Measurements from ENCODE around the gene ZBTB47.

The ZBTB47 gene

GRCh38 chr3:42663581-42664437, 10.3 kb downstream of the ZBTB47 start:
- peak overlapping the region in 1 of 2 donors; percentile 68 for H3K27ac ChIP-seq
- peak in 1 of 2 donors; percentile 65 for DNase-seq

DNA sequence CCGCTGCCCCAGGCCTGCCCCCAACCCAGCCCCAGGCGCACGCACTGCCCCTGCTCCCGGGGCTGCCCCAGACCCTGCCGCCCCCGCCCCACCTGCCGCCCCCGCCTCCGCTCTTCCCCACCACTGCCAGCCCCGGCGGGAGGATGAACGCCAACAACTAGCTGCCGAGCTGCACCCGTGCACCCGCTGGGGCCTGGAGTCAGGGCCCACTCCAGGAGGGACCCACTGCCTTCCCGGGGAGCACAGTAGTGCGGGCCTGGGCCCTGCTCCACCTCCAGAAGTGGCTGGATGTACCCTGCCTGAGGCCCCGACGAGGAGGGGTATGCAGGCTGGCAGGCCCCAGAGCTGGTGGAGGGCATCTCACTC, 10.9 kb downstream of the ZBTB47 start:
- peak in 1 of 2 donors; percentile 65 for DNase-seq
- intact Hi-C loops (cut with DNase I; ENCODE audit: low total_unique reads) = no loop called here
- no peaks in the 10 kb centered on the region for H3K9me3 ChIP-seq
- H3K4me3 ChIP-seq = no peak overlapping the region
- H3K27me3 ChIP-seq = no peaks in the 10 kb centered on the region
- peaks cover 0 to 47% (median 31%) of the 10 kb centered on the region in 4 donors for H3K4me1 ChIP-seq
- peak overlapping the region in 1 of 2 donors; percentile 68 for H3K27ac ChIP-seq
- TF ChIP-seq, protein P1, sequence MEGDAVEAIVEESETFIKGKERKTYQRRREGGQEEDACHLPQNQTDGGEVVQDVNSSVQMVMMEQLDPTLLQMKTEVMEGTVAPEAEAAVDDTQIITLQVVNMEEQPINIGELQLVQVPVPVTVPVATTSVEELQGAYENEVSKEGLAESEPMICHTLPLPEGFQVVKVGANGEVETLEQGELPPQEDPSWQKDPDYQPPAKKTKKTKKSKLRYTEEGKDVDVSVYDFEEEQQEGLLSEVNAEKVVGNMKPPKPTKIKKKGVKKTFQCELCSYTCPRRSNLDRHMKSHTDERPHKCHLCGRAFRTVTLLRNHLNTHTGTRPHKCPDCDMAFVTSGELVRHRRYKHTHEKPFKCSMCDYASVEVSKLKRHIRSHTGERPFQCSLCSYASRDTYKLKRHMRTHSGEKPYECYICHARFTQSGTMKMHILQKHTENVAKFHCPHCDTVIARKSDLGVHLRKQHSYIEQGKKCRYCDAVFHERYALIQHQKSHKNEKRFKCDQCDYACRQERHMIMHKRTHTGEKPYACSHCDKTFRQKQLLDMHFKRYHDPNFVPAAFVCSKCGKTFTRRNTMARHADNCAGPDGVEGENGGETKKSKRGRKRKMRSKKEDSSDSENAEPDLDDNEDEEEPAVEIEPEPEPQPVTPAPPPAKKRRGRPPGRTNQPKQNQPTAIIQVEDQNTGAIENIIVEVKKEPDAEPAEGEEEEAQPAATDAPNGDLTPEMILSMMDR (IDR thresholded peaks at IDR 0.05) = no peak
- peaks cover 0 to 49% (median 16%) of the 10 kb centered on the region in 3 donors for H3K36me3 ChIP-seq

More at GRCh38 chr3:42663581-42664437, 10.3 kb downstream of the ZBTB47 start:
- TF ChIP-seq, protein P1 (IDR thresholded peaks at IDR 0.05) = no peak
- H3K4me3 ChIP-seq = no peak overlapping the region
- peaks cover 0 to 53% (median 37%) of the 10 kb centered on the region in 4 donors for H3K4me1 ChIP-seq
- intact Hi-C loops (cut with DNase I; ENCODE audit: low total_unique reads) = no loop called here
- no peaks in the 10 kb centered on the region for H3K9me3 ChIP-seq
- no peaks in the 10 kb centered on the region for H3K27me3 ChIP-seq
- H3K36me3 ChIP-seq = peaks cover under 1 to 55% (median 21%) of the 10 kb centered on the region in 3 donors

DNA sequence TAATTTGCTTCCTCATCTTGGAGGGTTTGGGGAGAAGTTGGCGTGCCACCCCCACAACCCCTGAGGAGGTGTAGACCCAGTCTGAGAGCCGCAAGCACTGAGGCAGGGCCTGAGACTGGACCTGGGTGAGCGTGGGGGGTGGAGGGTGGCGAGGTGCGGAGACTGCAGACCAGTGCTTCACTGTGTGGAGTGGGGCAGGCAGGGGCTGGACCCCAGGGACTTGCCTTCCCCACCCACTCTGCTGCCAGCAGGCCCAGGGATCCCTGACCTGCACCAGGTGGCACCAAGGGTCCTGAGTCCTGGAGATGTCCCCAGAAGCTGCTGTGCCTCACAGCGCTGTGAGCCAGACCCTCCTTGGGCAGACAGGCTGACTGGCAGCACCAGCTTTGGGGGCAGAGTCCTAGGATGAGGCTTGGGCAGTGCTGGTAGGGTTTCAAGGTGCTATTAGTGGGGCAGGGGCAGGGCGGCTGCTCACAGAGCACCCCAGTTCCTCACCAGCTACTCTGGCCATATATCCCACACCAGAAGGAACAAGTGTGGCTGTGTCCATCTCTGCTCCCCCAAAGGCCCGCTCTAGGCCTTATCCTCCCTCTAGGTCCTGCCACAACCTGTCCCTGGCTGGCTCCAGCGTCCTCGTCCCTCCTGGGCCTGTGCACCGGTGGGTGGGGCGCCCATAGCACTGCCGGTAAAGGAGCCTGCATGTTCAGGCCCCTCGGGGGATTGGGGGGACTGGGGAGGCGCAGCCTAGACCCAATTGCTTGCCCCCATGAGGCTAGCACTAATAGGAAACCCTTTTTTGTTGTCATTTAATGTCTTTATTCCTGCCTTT, 11.8 kb downstream of the ZBTB47 start:
- no peaks in the 10 kb centered on the region for H3K9me3 ChIP-seq
- TF ChIP-seq, protein P1 (IDR thresholded peaks at IDR 0.05) = no peak
- H3K4me1 ChIP-seq = peaks cover 0 to 38% (median 26%) of the 10 kb centered on the region in 4 donors
- no peaks in the 10 kb centered on the region for H3K27me3 ChIP-seq
- intact Hi-C loops (cut with DNase I; ENCODE audit: low total_unique reads) = no loop called here
- peak overlapping the region; percentile 68 to 81 for H3K27ac ChIP-seq
- H3K36me3 ChIP-seq = peaks cover 0 to 41% (median 9%) of the 10 kb centered on the region in 3 donors
- no peak overlapping the region for H3K4me3 ChIP-seq
- DNase-seq = peak in 1 of 2 donors; percentile 65

DNA sequence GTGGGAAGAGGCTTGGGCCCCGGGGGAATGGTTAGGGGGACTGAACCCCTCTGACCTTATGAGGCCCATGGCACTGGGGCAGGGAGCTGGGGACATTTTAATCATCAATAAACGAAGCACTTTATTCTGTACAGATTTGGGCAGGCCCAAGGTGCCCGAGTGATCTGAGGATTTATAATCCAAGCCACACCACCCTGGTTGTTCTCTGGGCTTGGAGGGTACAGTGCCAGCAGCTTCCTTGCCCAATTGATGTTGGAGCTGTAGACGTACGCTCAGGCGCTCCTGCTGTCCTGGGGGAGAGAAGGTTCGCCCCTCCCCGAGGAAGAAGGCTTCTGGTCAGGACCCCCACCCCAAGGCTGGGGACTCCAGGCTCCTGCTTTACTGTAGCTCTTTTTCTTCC, 12.5 kb downstream of the ZBTB47 start:
- TF ChIP-seq, protein P1 (IDR thresholded peaks at IDR 0.05) = no peak
- no peaks in the 10 kb centered on the region for H3K9me3 ChIP-seq
- H3K27ac ChIP-seq = peak overlapping the region; percentile 68 to 81
- H3K4me1 ChIP-seq = peaks cover 0 to 34% (median 25%) of the 10 kb centered on the region in 4 donors
- intact Hi-C loops (cut with DNase I; ENCODE audit: low total_unique reads) = no loop called here
- no peak overlapping the region for H3K4me3 ChIP-seq
- H3K36me3 ChIP-seq = peaks cover 0 to 33% (median 9%) of the 10 kb centered on the region in 3 donors
- peak in 1 of 2 donors; percentile 68 for DNase-seq
- no peaks in the 10 kb centered on the region for H3K27me3 ChIP-seq

DNA sequence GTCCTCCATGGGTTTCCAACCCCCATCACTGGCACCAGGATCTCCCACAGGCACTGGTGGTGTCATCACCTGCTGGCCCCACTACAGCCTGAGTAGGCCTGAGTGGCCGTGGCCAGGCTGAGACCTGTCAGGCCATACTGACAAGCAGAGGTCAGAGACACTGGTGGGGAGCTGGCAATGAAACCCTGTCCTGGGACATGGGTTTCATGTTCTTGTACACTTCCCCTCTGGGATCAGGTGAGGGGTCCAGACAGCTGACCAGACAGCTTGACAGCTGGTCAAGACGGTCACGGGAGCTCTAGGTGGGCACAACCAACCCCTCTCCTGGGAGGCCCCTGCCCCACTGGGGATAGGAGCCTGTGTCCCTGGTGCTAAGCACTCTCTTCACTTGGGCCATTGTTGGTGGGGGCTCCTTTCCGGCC, 13.1 kb downstream of the ZBTB47 start:
- Histone ChIP-seq H3K9me3 (no peaks in the 10 kb centered on the region), H3K4me3 (no peak overlapping the region), H3K4me1 (peaks cover 0 to 34% (median 25%) of the 10 kb centered on the region in 4 donors), H3K27me3 (no peaks in the 10 kb centered on the region), H3K36me3 (peaks cover 0 to 28% (median 9%) of the 10 kb centered on the region in 3 donors), H3K27ac (peak overlapping the region; percentile 68 to 81)
- intact Hi-C loops (cut with DNase I; ENCODE audit: low total_unique reads) = no loop called here
- TF ChIP-seq, protein P1 (IDR thresholded peaks at IDR 0.05) = no peak
- DNase-seq = no peak
